Ishikawa (cell line): ENCODE data around the gene SH3RF2.

Source experiments
- EGR1 ChIP-seq: IDR thresholded peaks from 2 replicates; pipeline ENCODE4 v1.6.1; 2012
- EP300 ChIP-seq: IDR thresholded peaks from 2 replicates; pipeline ENCODE4 v1.6.1; 2012; ENCODE audit warnings: borderline replicate concordance
- MAX ChIP-seq: IDR thresholded peaks from 2 replicates; pipeline ENCODE4 v1.6.1; 2012
- YY1 ChIP-seq: IDR thresholded peaks from 2 replicates; pipeline ENCODE4 v1.6.1; 2012; ENCODE audit warnings: low read depth

- TF ChIP-seq EP300 (no peak), YY1 (no peak), MAX (no peak), EGR1 (no peak)
Observed at GRCh38 chr5:146070746-146071145, 134.4 kb downstream of the SH3RF2 start.
